SU-DHL-6 (cell line): ENCODE measurements around the gene SUSD4.

Experiments used
- CTCF ChIP-seq: fragments of 200-600 bp; sonication (generic); IDR thresholded peaks from one replicate; pipeline ENCODE4 v1.5.1; 2017; ENCODE audit warnings: antibody characterized with exemption, mild to moderate bottlenecking, low read length, moderate library complexity; ENCODE audit not compliant: insufficient read depth, poor library complexity, severe bottlenecking
- EZH2phosphoT487 ChIP-seq: fragments of 200-600 bp; sonication (generic), shearing (Covaris generic); conservative IDR thresholded peaks from 2 replicates; pipeline ENCODE4 v1.6.1; 2018; ENCODE audit warnings: mild to moderate bottlenecking, antibody characterized with exemption, low read length, moderate library complexity, mixed read lengths

GRCh38 chr1:223341121-223341520 is 22.9 kb downstream of the SUSD4 start:
- TF ChIP-seq CTCF (no peak), EZH2phosphoT487 (no peak)
